ENCODE results near the gene RPL13. TPM values are rescaled to one million over a fixed set of nuclear protein-coding genes. Genes with fewer than 3 reads are reported as not detected.

The RPL13 gene
- total and polyA plus RNA-seq, 2 of the 8 experiments (the other 6 are each of a cell fraction or from before 2014, with no cell fraction given): 2,162 to 7,384 TPM

GRCh38 chr16:89612415-89613166, 52.1 kb downstream of the RPL13 start:
- FAIRE-seq (no peak), DNase-seq (ENCODE audit: low read depth in 1 of 2, low spot score in 2 of 2) (no peak)
- Histone ChIP-seq H2BK20ac (ENCODE audit: low read length) (no peak overlapping the region), H3K4me2 (ENCODE audit: insufficient read depth in 1 of 2, low read depth in 2 of 2, low read length in 2 of 2) (no peak overlapping the region), H3K9me3 (ENCODE audit: insufficient read depth in 2 of 2, low read depth in 1 of 2, low read length in 1 of 2) (no peaks in the 10 kb centered on the region), H4K20me1 (replicated peaks in 1 of 2; ENCODE audit: control insufficient read depth in 1 of 2, insufficient read depth in 2 of 2, low read length in 2 of 2) (no peaks in the 10 kb centered on the region), H3K4me1 (replicated peaks in 1 of 4; ENCODE audit: control insufficient read depth in 3 of 4, insufficient read depth in 4 of 4, low read length in 3 of 4) (peaks cover 0 to 7% (median 2%) of the 10 kb centered on the region in 4 experiments; a peak in 3 of 7 replicates), H2BK120ac (replicated peaks; ENCODE audit: low read depth, low read length) (no peak overlapping the region), H3K27me3 (replicated peaks in 1 of 4; ENCODE audit: control insufficient read depth in 3 of 4, extremely low read depth in 1 of 4, insufficient read depth in 3 of 4, low read length in 3 of 4) (no peaks in the 10 kb centered on the region; a peak in 1 of 7 replicates), H3K56ac (replicated peaks; ENCODE audit: insufficient read length, low read depth, low read length) (no peak overlapping the region), H4K91ac (replicated peaks; ENCODE audit: insufficient read length, low read length) (peak overlapping the region; percentile 3), H2BK15ac (ENCODE audit: low read length) (no peak overlapping the region), H2BK12ac (ENCODE audit: low read depth, low read length) (no peak overlapping the region), H3K79me2 (ENCODE audit: control insufficient read depth in 1 of 2, insufficient read depth in 2 of 2, low read length in 2 of 2) (no peaks in the 10 kb centered on the region), H2BK5ac (ENCODE audit: low read depth, low read length) (no peak overlapping the region), H2AK5ac (ENCODE audit: low read depth, low read length) (no peak overlapping the region), H3K4me3 (ENCODE audit: extremely low read depth in 1 of 4, insufficient read depth in 2 of 4, low read depth in 3 of 4, low read length in 4 of 4) (no peak overlapping the region), H2AFZ (ENCODE audit: low read length) (no peak overlapping the region), H4K5ac (ENCODE audit: insufficient read length, low read depth, low read length) (no peak overlapping the region), H3K4ac (replicated peaks; ENCODE audit: insufficient read length, low read depth, low read length) (no peak overlapping the region), H3K18ac (ENCODE audit: extremely low read depth, low read length) (no peak overlapping the region), H3K9ac (replicated peaks in 1 of 4; ENCODE audit: extremely low read depth in 1 of 4, low read depth in 3 of 4, low read length in 3 of 4) (no peak overlapping the region), H3K79me1 (ENCODE audit: low read depth, low read length) (no peaks in the 10 kb centered on the region; the same call in 1 of the 2 replicates), H3K27ac (ENCODE audit: low read depth, low read length) (no peak overlapping the region), H3K23me2 (ENCODE audit: low read depth, low read length) (no peaks in the 10 kb centered on the region), H3K23ac (ENCODE audit: insufficient read length) (no peak overlapping the region), H4K8ac (ENCODE audit: extremely low read depth, insufficient read depth, low read length) (no peak overlapping the region), H3K14ac (ENCODE audit: insufficient read length) (no peak overlapping the region), H3K36me3 (ENCODE audit: control insufficient read depth in 2 of 4, insufficient read depth in 4 of 4, low read length in 3 of 4) (no peaks in the 10 kb centered on the region)
- WGBS, 2 experiments (ENCODE audit: extremely low coverage in 1 of 2, insufficient coverage in 1 of 2, insufficient read length in 1 of 2, insufficient replicate concordance in 2 of 2, low coverage in 1 of 2, low lambda C conversion rate in 2 of 2, missing lambda C conversion rate in 1 of 2): 94% methylated on average over 20 of the region's 20 CpGs; no CpG with 5 or more reads in 1 of the 2 experiments
- TF ChIP-seq NRF1 (IDR thresholded peaks at IDR 0.05; ENCODE audit: low read depth, low read length) (no peak), TAF7 (optimal IDR thresholded peaks at IDR 0.05; ENCODE audit: borderline replicate concordance, low read depth, low read length) (no peak), POU5F1 (IDR thresholded peaks at IDR 0.05; ENCODE audit: low read depth, low read length) (no peak)
- ChIA-PET POLR2A (ENCODE audit: partially characterized antibody) (interaction anchor here (1.2 to 1.4 kb wide), 4 partner anchors 10 to 28 kb away, joined by 5 to 6 read pairs (median 5); no protein-coding TSS in a partner anchor), CTCF (ENCODE audit: partially characterized antibody) (interaction anchor here (0.6 to 5.1 kb wide), 6 partner anchors 10 to 53 kb away, joined by 4 to 56 read pairs (median 26); no protein-coding TSS in a partner anchor)

All from H1 (cell line).